Fibroblast of lung (primary cell): ENCODE measurements around the gene TRPT1. TPM values are rescaled to one million over a fixed set of nuclear protein-coding genes. Genes with fewer than 3 reads are reported as not detected.

Source experiments
- DNase-seq, 2 donors: peaks; one replicate each; pipeline versions ENCODE4 v3.0.0 to v3.0.0-alpha.2; 2010; ENCODE audit warnings: low read depth in 2 of 2
- H2AFZ ChIP-seq: 2 replicates; pipeline ENCODE4 v1.5.1; 2012; ENCODE audit warnings: low read length, control low read depth, inconsistent platforms
- H3K27ac ChIP-seq: 2 replicates; pipeline ENCODE4 v1.5.1; 2011; ENCODE audit warnings: low read length, control low read depth; ENCODE audit not compliant: insufficient read depth
- H3K27me3 ChIP-seq: 2 replicates; pipeline ENCODE4 v1.5.1; 2011; ENCODE audit warnings: mild to moderate bottlenecking, low read length; ENCODE audit not compliant: control insufficient read depth, insufficient read depth
- H3K36me3 ChIP-seq: 2 replicates; pipeline ENCODE4 v1.5.1; 2011; ENCODE audit warnings: low read length; ENCODE audit not compliant: control insufficient read depth, insufficient read depth
- H3K4me1 ChIP-seq: 2 replicates; pipeline ENCODE4 v1.5.1; 2011; ENCODE audit warnings: low read length; ENCODE audit not compliant: control insufficient read depth, insufficient read depth; ENCODE audit errors: extremely low read depth
- H3K4me2 ChIP-seq: 2 replicates; pipeline ENCODE4 v1.5.1; 2011; ENCODE audit warnings: low read length, control low read depth; ENCODE audit not compliant: insufficient read depth; ENCODE audit errors: extremely low read depth
- H3K4me3 ChIP-seq, 4 experiments: fragments of 200-600 bp in 1 of 4; sonication (generic) in 1 of 4; replicated peaks in 1 of 4; 2 replicates each; pipeline ENCODE4 v1.5.1; 2011 to 2016; ENCODE audit warnings: low read length in 4 of 4, low read depth in 3 of 4, mild to moderate bottlenecking in 3 of 4, control low read depth in 2 of 4, inconsistent platforms in 1 of 4, mixed read lengths in 1 of 4; ENCODE audit not compliant: insufficient read depth in 1 of 4; ENCODE audit errors: control extremely low read depth in 1 of 4
- H3K79me2 ChIP-seq: 2 replicates; pipeline ENCODE4 v1.5.1; 2012; ENCODE audit warnings: mild to moderate bottlenecking, low read length, inconsistent platforms; ENCODE audit not compliant: control insufficient read depth, insufficient read depth
- H3K9ac ChIP-seq: 2 replicates; pipeline ENCODE4 v1.5.1; 2011; ENCODE audit warnings: mild to moderate bottlenecking, low read length, control low read depth; ENCODE audit not compliant: insufficient read depth
- H3K9me3 ChIP-seq: 2 replicates; pipeline ENCODE4 v1.5.1; 2012; ENCODE audit warnings: low read depth, low read length; ENCODE audit not compliant: control insufficient read depth, insufficient read depth
- H4K20me1 ChIP-seq: 2 replicates; pipeline ENCODE4 v1.5.1; 2011; ENCODE audit warnings: low read length; ENCODE audit not compliant: control insufficient read depth, insufficient read depth; ENCODE audit errors: extremely low read depth
- EZH2 ChIP-seq: IDR thresholded peaks from 2 replicates; pipeline ENCODE4 v1.5.1; 2012; ENCODE audit warnings: low read length, control low read depth, mild to moderate bottlenecking; ENCODE audit errors: missing control alignments
- polyA plus RNA-seq, 2 donors: library from polyadenylated mRNA; depleted of rRNA in 1 of 2; stranded (reverse) in 1 of 2; unstranded in 1 of 2; fragments of >200 nt; gene quantifications; 2 replicates each; pipeline ENCODE4 v1.2.1, GENCODE V29; 2011 to 2012; ENCODE audit warnings: missing spikeins in 1 of 2
- total RNA-seq: library from RNA; depleted of rRNA; stranded (reverse); fragments of >200 nt; gene quantifications from 2 replicates; pipeline ENCODE4 v1.2.1, GENCODE V29; 2014
- TF ChIP-seq, protein P1 (sequence below), 2 donors: IDR thresholded peaks in 1 of 2; conservative IDR thresholded peaks in 1 of 2; 1 replicate in 1 of 2; 2 replicates in 1 of 2; pipeline ENCODE4 v1.5.1; 2011 to 2012; ENCODE audit warnings: low read length in 2 of 2, control low read depth in 1 of 2, inconsistent platforms in 1 of 2, low read depth in 1 of 2, mild to moderate bottlenecking in 1 of 2

TRPT1 gene
- total and polyA plus RNA-seq, 2 donors (not counting 1 experiment from before 2014, with no cell fraction given), result 20.5 to 41.5 TPM

DNA sequence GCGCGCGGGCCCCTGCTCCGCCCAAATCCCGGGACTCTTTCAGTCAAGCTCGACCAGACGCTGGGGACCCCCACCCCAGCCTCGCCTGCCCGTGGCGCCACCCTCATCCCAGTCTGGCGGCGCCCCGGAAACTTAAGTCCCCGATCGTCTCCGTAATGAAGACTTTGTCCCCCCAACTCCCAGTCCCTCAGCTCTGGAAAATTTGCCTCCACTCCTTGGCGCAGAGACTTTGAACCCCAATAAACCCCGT is 25.7 kb upstream of the TRPT1 start:
- peak overlapping the region; percentile 63 for H3K27ac ChIP-seq
- no peak for DNase-seq
- no peaks in the 10 kb centered on the region for H3K27me3 ChIP-seq
- peaks cover 24% of the 10 kb centered on the region for H3K79me2 ChIP-seq
- peaks cover 14% of the 10 kb centered on the region for H3K36me3 ChIP-seq
- peaks cover 8% of the 10 kb centered on the region for H3K4me1 ChIP-seq
- no peak overlapping the region for H2AFZ ChIP-seq
- no peaks in the 10 kb centered on the region for H4K20me1 ChIP-seq
- H3K9me3 ChIP-seq, result no peaks in the 10 kb centered on the region
- H3K4me3 ChIP-seq, result peak overlapping the region; percentile 79 to 98 (median 88)
- H3K9ac ChIP-seq, result peak overlapping the region; percentile 76
- no peak for TF ChIP-seq EZH2
- TF ChIP-seq, protein P1, sequence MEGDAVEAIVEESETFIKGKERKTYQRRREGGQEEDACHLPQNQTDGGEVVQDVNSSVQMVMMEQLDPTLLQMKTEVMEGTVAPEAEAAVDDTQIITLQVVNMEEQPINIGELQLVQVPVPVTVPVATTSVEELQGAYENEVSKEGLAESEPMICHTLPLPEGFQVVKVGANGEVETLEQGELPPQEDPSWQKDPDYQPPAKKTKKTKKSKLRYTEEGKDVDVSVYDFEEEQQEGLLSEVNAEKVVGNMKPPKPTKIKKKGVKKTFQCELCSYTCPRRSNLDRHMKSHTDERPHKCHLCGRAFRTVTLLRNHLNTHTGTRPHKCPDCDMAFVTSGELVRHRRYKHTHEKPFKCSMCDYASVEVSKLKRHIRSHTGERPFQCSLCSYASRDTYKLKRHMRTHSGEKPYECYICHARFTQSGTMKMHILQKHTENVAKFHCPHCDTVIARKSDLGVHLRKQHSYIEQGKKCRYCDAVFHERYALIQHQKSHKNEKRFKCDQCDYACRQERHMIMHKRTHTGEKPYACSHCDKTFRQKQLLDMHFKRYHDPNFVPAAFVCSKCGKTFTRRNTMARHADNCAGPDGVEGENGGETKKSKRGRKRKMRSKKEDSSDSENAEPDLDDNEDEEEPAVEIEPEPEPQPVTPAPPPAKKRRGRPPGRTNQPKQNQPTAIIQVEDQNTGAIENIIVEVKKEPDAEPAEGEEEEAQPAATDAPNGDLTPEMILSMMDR (conservative IDR thresholded peaks at IDR 0.05 in 1 of 2, IDR thresholded peaks at IDR 0.05 in 1 of 2; ENCODE audit: low read depth in 1 of 2, low read length in 2 of 2), result no peak
- peak overlapping the region; percentile 92 for H3K4me2 ChIP-seq

DNA sequence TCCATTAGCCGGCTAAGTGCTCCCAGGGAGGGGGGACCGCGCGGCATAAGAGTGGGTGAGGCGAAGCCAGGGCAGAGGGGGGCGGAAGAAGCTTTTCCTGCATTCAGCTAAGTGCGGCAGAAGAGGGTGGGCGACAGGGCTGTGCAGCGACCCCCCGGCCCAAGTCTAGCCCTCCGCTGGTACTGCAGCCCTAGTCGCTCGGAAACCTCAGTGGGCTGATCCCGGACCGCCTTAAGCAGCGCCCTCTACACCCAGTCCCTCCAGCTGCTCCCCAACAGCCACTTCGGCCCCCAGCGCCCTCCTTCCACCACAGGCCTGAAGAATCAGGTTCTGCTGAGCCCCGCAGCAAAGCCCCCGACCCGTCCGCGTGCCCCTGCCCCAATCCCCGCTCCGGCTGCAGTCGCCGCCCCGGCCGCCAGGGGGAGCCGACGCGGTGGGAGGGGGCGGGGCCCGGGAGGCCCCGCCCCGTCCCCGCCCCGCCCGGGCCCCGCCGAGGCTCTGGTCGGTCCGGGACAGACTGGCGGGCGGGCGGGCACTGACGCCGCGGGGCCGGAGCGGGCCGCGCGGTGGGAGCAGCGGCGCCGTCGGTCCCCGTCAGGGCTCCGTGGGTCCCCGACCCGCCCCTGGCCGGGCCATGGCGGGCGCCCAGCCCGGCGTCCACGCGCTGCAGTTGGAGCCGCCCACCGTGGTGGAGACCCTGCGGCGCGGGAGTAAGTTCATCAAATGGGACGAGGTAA is 25.2 kb upstream of the TRPT1 start, which contains the start of gene PLCB3:
PLCB3 (plus strand) TSS at position 515 of the 737 bp plus-strand sequence; CDS start at position 635, 120 bp downstream.
- H3K27ac ChIP-seq, result peak within 1 kb of the TSS; percentile 63
- peak; percentile 12 to 38 for DNase-seq
- peaks cover 25% of the 10 kb centered on the region for H3K79me2 ChIP-seq
- peak within 1 kb of the TSS; percentile 57 for H2AFZ ChIP-seq
- H3K27me3 ChIP-seq, result no peaks in the 10 kb centered on the region
- H3K4me1 ChIP-seq, result peaks cover 8% of the 10 kb centered on the region
- H3K36me3 ChIP-seq, result peaks cover 10% of the 10 kb centered on the region
- peak within 1 kb of the TSS; percentile 79 to 98 (median 88) for H3K4me3 ChIP-seq
- H4K20me1 ChIP-seq, result no peaks in the 10 kb centered on the region
- H3K9ac ChIP-seq, result peak within 1 kb of the TSS; percentile 76
- no peaks in the 10 kb centered on the region for H3K9me3 ChIP-seq
- no peak for TF ChIP-seq EZH2
- TF ChIP-seq, protein P1 (conservative IDR thresholded peaks at IDR 0.05 in 1 of 2, IDR thresholded peaks at IDR 0.05 in 1 of 2; ENCODE audit: low read depth in 1 of 2, low read length in 2 of 2), result peak; percentile 13 to 31
- peak within 1 kb of the TSS; percentile 92 for H3K4me2 ChIP-seq

DNA sequence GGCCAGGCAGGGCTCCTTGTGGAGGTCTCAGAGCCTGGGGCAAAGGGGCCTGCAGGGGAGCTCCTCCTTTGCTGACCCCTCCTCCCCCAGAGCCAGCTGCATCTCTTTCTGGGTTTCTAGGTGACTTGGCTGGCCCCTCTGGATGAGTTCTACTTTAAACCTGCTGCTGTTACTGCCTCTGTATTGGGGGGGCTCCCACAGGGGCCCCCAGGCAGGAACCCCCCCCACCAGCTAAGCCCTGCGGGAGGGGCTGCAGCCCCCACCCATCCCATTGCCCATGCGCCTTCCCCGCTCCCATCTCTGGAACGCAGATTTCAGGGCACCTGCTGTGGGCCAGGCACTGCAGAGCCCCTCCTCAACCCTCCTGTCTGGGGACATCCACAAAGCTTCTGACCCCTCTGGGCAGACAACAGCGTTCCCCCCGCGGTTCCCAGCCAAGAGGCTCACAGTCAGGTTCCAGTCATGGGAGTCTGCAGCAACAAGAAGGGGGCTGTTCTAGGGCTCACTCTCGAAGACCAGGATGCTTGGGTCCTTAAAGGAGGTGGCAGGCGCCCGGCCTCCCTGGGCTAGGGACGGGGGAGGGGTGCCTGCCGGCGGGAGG is 24.5 kb upstream of the TRPT1 start:
- no peak for DNase-seq
- no peak overlapping the region for H3K9ac ChIP-seq
- no peaks in the 10 kb centered on the region for H4K20me1 ChIP-seq
- H3K36me3 ChIP-seq, result peaks cover 7% of the 10 kb centered on the region
- H3K27me3 ChIP-seq, result no peaks in the 10 kb centered on the region
- peak overlapping the region; percentile 84 for H3K4me2 ChIP-seq
- no peak for TF ChIP-seq EZH2
- TF ChIP-seq, protein P1 (conservative IDR thresholded peaks at IDR 0.05 in 1 of 2, IDR thresholded peaks at IDR 0.05 in 1 of 2; ENCODE audit: low read depth in 1 of 2, low read length in 2 of 2), result no peak
- no peak overlapping the region for H2AFZ ChIP-seq
- peaks cover 8% of the 10 kb centered on the region for H3K4me1 ChIP-seq
- H3K4me3 ChIP-seq, result peak overlapping the region; percentile 53 to 62 (median 55)
- H3K79me2 ChIP-seq, result peaks cover 32% of the 10 kb centered on the region
- no peaks in the 10 kb centered on the region for H3K9me3 ChIP-seq
- no peak overlapping the region for H3K27ac ChIP-seq
